CD14-positive monocyte (primary cell): Measurements from ENCODE around the gene IL10RB. TPM values are rescaled to one million over a fixed set of nuclear protein-coding genes. Genes with fewer than 3 reads are reported as not detected.

ENCODE experiments used
- DNase-seq, 3 donors: peaks; one replicate each; pipeline ENCODE4 v3.0.0-alpha.2; 2011 to 2022
- H2AFZ ChIP-seq: 2 replicates; pipeline ENCODE4 v1.6.0; 2012; ENCODE audit warnings: mild to moderate bottlenecking, low read depth, low read length, inconsistent platforms; ENCODE audit not compliant: insufficient read depth, poor library complexity, severe bottlenecking
- H3K27ac ChIP-seq, 2 donors: 1 replicate in 1 of 2; 2 replicates in 1 of 2; pipeline ENCODE4 v1.5.1; 2012 to 2013; ENCODE audit warnings: low read length in 2 of 2, control low read depth in 1 of 2, inconsistent platforms in 1 of 2, low read depth in 1 of 2, mild to moderate bottlenecking in 1 of 2
- H3K27me3 ChIP-seq, 2 donors: one replicate each; pipeline versions ENCODE4 v1.6.0 to v1.6.1; 2011 to 2013; ENCODE audit warnings: low read length in 2 of 2; ENCODE audit not compliant: control insufficient read depth in 2 of 2, insufficient read depth in 2 of 2
- H3K36me3 ChIP-seq, 2 donors: replicated peaks in 1 of 2; 1 replicate in 1 of 2; 2 replicates in 1 of 2; pipeline versions ENCODE4 v1.5.1 to v1.6.1; 2012 to 2013; ENCODE audit warnings: low read length in 2 of 2, control low read depth in 1 of 2, inconsistent platforms in 1 of 2, mild to moderate bottlenecking in 1 of 2; ENCODE audit not compliant: insufficient read depth in 2 of 2, control insufficient read depth in 1 of 2
- H3K4me1 ChIP-seq, 2 donors: 1 replicate in 1 of 2; 2 replicates in 1 of 2; pipeline versions ENCODE4 v1.5.1 to v1.6.1; 2012 to 2013; ENCODE audit warnings: low read length in 2 of 2, control low read depth in 1 of 2, inconsistent platforms in 1 of 2, mild to moderate bottlenecking in 1 of 2, moderate library complexity in 1 of 2; ENCODE audit not compliant: insufficient read depth in 2 of 2, control insufficient read depth in 1 of 2
- H3K4me2 ChIP-seq: replicated peaks from 2 replicates; pipeline ENCODE3; 2012; ENCODE audit warnings: low read length, moderate library complexity, mild to moderate bottlenecking; ENCODE audit not compliant: poor library complexity, severe bottlenecking; ENCODE audit errors: extremely low read depth
- H3K4me3 ChIP-seq, 3 experiments: fragments of 200-600 bp in 1 of 3; sonication (generic) in 1 of 3; replicated peaks in 1 of 3; 1 replicate in 2 of 3; 2 replicates in 1 of 3; pipeline ENCODE4 v1.5.1; 2011 to 2013; ENCODE audit warnings: low read length in 3 of 3, mild to moderate bottlenecking in 3 of 3, control low read depth in 2 of 3, low read depth in 2 of 3, inconsistent platforms in 1 of 3, moderate library complexity in 1 of 3
- H3K79me2 ChIP-seq: 2 replicates; pipeline ENCODE4 v1.6.0; 2012; ENCODE audit warnings: mild to moderate bottlenecking, control low read depth, inconsistent platforms, low read length, moderate library complexity; ENCODE audit not compliant: insufficient read depth
- H3K9ac ChIP-seq: 2 replicates; pipeline ENCODE4 v1.6.0; 2017; ENCODE audit warnings: low read length, mild to moderate bottlenecking; ENCODE audit not compliant: insufficient read depth, poor library complexity, severe bottlenecking
- H3K9me3 ChIP-seq, 2 donors: replicated peaks in 1 of 2; 1 replicate in 1 of 2; 2 replicates in 1 of 2; pipeline versions ENCODE4 v1.5.1 to v1.6.1; 2012 to 2013; ENCODE audit warnings: low read length in 2 of 2, control low read depth in 1 of 2; ENCODE audit not compliant: control insufficient read depth in 1 of 2, insufficient read depth in 1 of 2
- H4K20me1 ChIP-seq: 2 replicates; pipeline ENCODE4 v1.6.0; 2012; ENCODE audit warnings: mild to moderate bottlenecking, low read length, control low read depth, moderate library complexity; ENCODE audit not compliant: insufficient read depth
- H3K27ac Mint-ChIP-seq, 7 donors: one replicate each; pipeline ENCODE4 v1.8.0; 2020; ENCODE audit warnings: mild to moderate bottlenecking in 7 of 7, mixed read lengths in 7 of 7, moderate library complexity in 6 of 7, inconsistent platforms in 2 of 7
- H3K27me3 Mint-ChIP-seq, 3 donors: one replicate each; pipeline ENCODE4 v1.8.0; 2021 to 2022; ENCODE audit warnings: low read depth in 3 of 3, mild to moderate bottlenecking in 3 of 3, mixed read lengths in 3 of 3, moderate library complexity in 3 of 3, inconsistent platforms in 1 of 3
- H3K36me3 Mint-ChIP-seq, 2 donors: one replicate each; pipeline ENCODE4 v1.8.0; 2020; ENCODE audit warnings: mixed read lengths in 2 of 2, inconsistent platforms in 1 of 2, mild to moderate bottlenecking in 1 of 2
- H3K4me1 Mint-ChIP-seq: one replicate; pipeline ENCODE4 v1.8.0; 2020; ENCODE audit warnings: mild to moderate bottlenecking, mixed read lengths
- H3K4me3 Mint-ChIP-seq, 2 donors: one replicate each; pipeline ENCODE4 v1.8.0; 2020; ENCODE audit warnings: mild to moderate bottlenecking in 2 of 2, mixed read lengths in 2 of 2, moderate library complexity in 1 of 2
- H3K9me3 Mint-ChIP-seq, 7 donors: one replicate each; pipeline ENCODE4 v1.8.0; 2020 to 2022; ENCODE audit warnings: mixed read lengths in 7 of 7, mild to moderate bottlenecking in 6 of 7, moderate library complexity in 6 of 7, inconsistent platforms in 2 of 7
- WGBS: methylation state at CpG from one replicate; pipeline ENCODE4 v1.1.5; 2013; ENCODE audit warnings: missing lambda C conversion rate; ENCODE audit not compliant: insufficient coverage; 5-methylcytosine and 5-hydroxymethylcytosine counted together
- intact Hi-C, 2 donors: fragments of 100-400 bp; cut with micrococcal nuclease; formaldehyde crosslinking; loops; one replicate each; pipeline versions ENCODE4 v1.15.0 to v1.15.1; 2023
- polyA plus RNA-seq, 3 donors: library from polyadenylated mRNA; depleted of rRNA in 1 of 3; unstranded in 2 of 3; stranded (reverse) in 1 of 3; fragments of 300-500 nt in 2 of 3; fragments of >200 nt in 1 of 3; fragmentation: Illumina TruSeq in 2 of 3; gene quantifications; 1 replicate in 2 of 3; 2 replicates in 1 of 3; pipeline ENCODE4 v1.2.3, GENCODE V29; 2012 to 2021
- TF ChIP-seq, protein P1 (sequence below): fragments of 200-600 bp; IDR thresholded peaks from one replicate; pipeline ENCODE4 v1.8.0; 2022; ENCODE audit warnings: antibody characterized with exemption, mild to moderate bottlenecking

The IL10RB gene
- polyA plus RNA-seq, 3 donors = 79.0 to 225 (median 212) TPM

DNA sequence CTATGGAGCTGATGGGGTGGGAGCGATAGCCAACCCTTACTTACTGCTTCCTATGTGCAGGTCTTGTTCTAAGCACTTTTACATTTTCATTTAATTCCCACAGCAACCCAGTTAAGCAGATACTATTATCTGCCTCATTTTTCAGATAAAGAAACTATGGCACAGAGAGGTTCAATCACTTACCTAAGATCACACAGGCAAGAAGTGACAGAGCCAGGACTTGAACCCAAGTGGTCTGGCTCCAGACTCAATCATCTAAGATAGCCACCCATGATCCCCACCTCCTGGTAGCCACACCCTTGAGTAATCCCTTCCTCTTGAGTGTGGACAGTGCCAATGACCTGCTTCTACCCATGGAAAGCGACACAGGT lies 35.5 kb downstream of the IL10RB start:
- H3K27me3 Mint-ChIP-seq = peaks cover 0 to 1% (median 0%) of the 10 kb centered on the region in 3 donors
- Histone ChIP-seq H3K27ac (peak overlapping the region; percentile 94 to 95), H3K4me2 (peak overlapping the region; percentile 68), H3K36me3 (peaks cover 12 to 15% of the 10 kb centered on the region in 2 donors), H3K9me3 (no peaks in the 10 kb centered on the region), H3K9ac (peak overlapping the region; percentile 47), H3K4me3 (peak overlapping the region in 1 of 3 experiments; percentile 50), H3K4me1 (peaks cover 78 to 89% of the 10 kb centered on the region in 2 donors), H3K27me3 (no peaks in the 10 kb centered on the region), H4K20me1 (no peaks in the 10 kb centered on the region), H3K79me2 (peaks cover 3% of the 10 kb centered on the region), H2AFZ (no peak overlapping the region)
- WGBS = 53% methylated on average over 2 of the region's 2 CpGs
- peaks cover 15 to 30% of the 10 kb centered on the region in 2 donors for H3K36me3 Mint-ChIP-seq
- H3K4me1 Mint-ChIP-seq = peaks cover 80% of the 10 kb centered on the region
- peak overlapping the region; percentile 4 to 58 for H3K4me3 Mint-ChIP-seq
- H3K9me3 Mint-ChIP-seq = peaks cover 0 to 2% (median 0%) of the 10 kb centered on the region in 7 donors
- TF ChIP-seq, protein P1, sequence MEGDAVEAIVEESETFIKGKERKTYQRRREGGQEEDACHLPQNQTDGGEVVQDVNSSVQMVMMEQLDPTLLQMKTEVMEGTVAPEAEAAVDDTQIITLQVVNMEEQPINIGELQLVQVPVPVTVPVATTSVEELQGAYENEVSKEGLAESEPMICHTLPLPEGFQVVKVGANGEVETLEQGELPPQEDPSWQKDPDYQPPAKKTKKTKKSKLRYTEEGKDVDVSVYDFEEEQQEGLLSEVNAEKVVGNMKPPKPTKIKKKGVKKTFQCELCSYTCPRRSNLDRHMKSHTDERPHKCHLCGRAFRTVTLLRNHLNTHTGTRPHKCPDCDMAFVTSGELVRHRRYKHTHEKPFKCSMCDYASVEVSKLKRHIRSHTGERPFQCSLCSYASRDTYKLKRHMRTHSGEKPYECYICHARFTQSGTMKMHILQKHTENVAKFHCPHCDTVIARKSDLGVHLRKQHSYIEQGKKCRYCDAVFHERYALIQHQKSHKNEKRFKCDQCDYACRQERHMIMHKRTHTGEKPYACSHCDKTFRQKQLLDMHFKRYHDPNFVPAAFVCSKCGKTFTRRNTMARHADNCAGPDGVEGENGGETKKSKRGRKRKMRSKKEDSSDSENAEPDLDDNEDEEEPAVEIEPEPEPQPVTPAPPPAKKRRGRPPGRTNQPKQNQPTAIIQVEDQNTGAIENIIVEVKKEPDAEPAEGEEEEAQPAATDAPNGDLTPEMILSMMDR = no peak
- no peak for DNase-seq
- H3K27ac Mint-ChIP-seq = peak overlapping the region; percentile 94 to 99 (median 97)
- intact Hi-C loops = loop anchor here in 1 of 2 donors (2.0 kb wide), 1 partner anchor 33 kb away; no protein-coding TSS in a partner anchor

DNA sequence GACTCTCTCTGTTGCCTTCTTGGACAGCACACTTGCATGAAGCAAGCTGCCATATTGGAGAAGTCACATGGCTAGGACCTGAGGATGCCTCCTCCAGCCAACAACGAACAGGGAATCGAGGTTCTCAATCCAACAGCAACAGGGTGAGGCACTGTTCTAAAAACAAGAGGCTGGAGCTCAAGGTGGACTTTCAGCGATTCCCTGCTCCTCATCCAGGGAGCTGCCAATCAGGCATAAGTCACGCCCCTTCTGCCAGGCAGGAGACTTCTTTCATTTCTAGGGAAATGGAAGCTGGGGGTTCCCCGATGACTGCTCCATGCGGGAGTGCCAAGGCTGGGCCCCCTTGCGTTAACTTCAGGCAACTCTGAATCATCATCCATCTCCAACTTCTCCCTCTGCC lies 35.9 kb downstream of the IL10RB start:
- peaks cover 82% of the 10 kb centered on the region for H3K4me1 Mint-ChIP-seq
- H3K4me1 ChIP-seq = peaks cover 78 to 88% of the 10 kb centered on the region in 2 donors

More for the DNA sequence above, 35.9 kb downstream of the IL10RB start:
- DNase-seq = peak in 2 of 3 donors; percentile 64 to 82
- peak overlapping the region; percentile 94 to 95 for H3K27ac ChIP-seq
- H3K36me3 ChIP-seq = peaks cover 8 to 10% of the 10 kb centered on the region in 2 donors
- H3K9me3 ChIP-seq = no peaks in the 10 kb centered on the region
- Mint-ChIP-seq H3K36me3 (peaks cover 11 to 25% of the 10 kb centered on the region in 2 donors), H3K9me3 (peaks cover 0 to 2% (median 0%) of the 10 kb centered on the region in 7 donors), H3K27me3 (peaks cover 0 to 1% (median 0%) of the 10 kb centered on the region in 3 donors), H3K4me3 (peak overlapping the region in 1 of 2 donors; percentile 58), H3K27ac (peak overlapping the region; percentile 94 to 99 (median 97))
- H4K20me1 ChIP-seq = no peaks in the 10 kb centered on the region
- peak overlapping the region; percentile 4 for H2AFZ ChIP-seq
- H3K79me2 ChIP-seq = peaks cover 3% of the 10 kb centered on the region
- TF ChIP-seq, protein P1 = no peak
- peak overlapping the region in 1 of 3 experiments; percentile 50 for H3K4me3 ChIP-seq
- H3K27me3 ChIP-seq = no peaks in the 10 kb centered on the region
- 68% methylated on average over 3 of the region's 7 CpGs for WGBS
- peak overlapping the region; percentile 68 for H3K4me2 ChIP-seq
- H3K9ac ChIP-seq = peak overlapping the region; percentile 47
- intact Hi-C loops = no loop called here
